Heart right ventricle (tissue), 16 donors: ENCODE measurements around the gene SOX21. TPM values are rescaled to one million over a fixed set of nuclear protein-coding genes. Genes with fewer than 3 reads are reported as not detected.

ENCODE experiments used
- ATAC-seq, 8 donors: fragments of 200-7000 bp; cut with Tn5 transposase; one replicate each; pipeline ENCODE4 v1.9.1; 2020; ENCODE audit warnings: mild to moderate bottlenecking in 8 of 8, moderate library complexity in 8 of 8, moderate number of reproducible peaks in 1 of 8
- DNase-seq, 2 donors: peaks; one replicate each; pipeline ENCODE4 v3.0.0-alpha.2; 2020
- H3K27ac ChIP-seq, 10 donors: fragments of 200-600 bp; sonication (generic) in 2 of 10; one replicate each; pipeline versions ENCODE4 v1.5.0 to v1.8.0; 2020 to 2022; ENCODE audit warnings: mild to moderate bottlenecking in 3 of 10
- H3K27me3 ChIP-seq, 7 donors: fragments of 200-600 bp; one replicate each; pipeline ENCODE4 v1.8.0; 2021 to 2022; ENCODE audit warnings: mild to moderate bottlenecking in 2 of 7
- H3K36me3 ChIP-seq, 9 donors: fragments of 200-600 bp; sonication (generic) in 1 of 9; one replicate each; pipeline versions ENCODE4 v1.5.0 to v1.8.0; 2020 to 2022; ENCODE audit warnings: mild to moderate bottlenecking in 2 of 9
- H3K4me1 ChIP-seq, 9 donors: fragments of 200-600 bp; sonication (generic) in 1 of 9; one replicate each; pipeline versions ENCODE4 v1.5.0 to v1.8.0; 2020 to 2022; ENCODE audit warnings: mild to moderate bottlenecking in 4 of 9
- H3K4me3 ChIP-seq, 10 donors: fragments of 200-600 bp; sonication (generic) in 2 of 10; one replicate each; pipeline versions ENCODE4 v1.5.0 to v1.8.0; 2020 to 2022; ENCODE audit warnings: mild to moderate bottlenecking in 7 of 10, moderate library complexity in 2 of 10
- H3K9me3 ChIP-seq, 11 donors: fragments of 200-600 bp in 10 of 11; sonication (generic) in 2 of 11; one replicate each; pipeline versions ENCODE4 v1.5.0 to v1.8.0; 2013 to 2022; ENCODE audit warnings: mild to moderate bottlenecking in 2 of 11, control low read depth in 1 of 11, moderate library complexity in 1 of 11
- whole genome bisulfite sequencing, 2 donors: extraction: QIAGEN DNeasy Blood & Tissue Kit; methylation state at CpG; one replicate each; pipeline ENCODE4 v1.1.7; 2013; ENCODE audit warnings: inconsistent platforms in 1 of 2; 5-methylcytosine and 5-hydroxymethylcytosine counted together
- intact Hi-C, 10 donors: fragments of 100-400 bp; cut with DNase I; formaldehyde crosslinking; loops; one replicate each; pipeline versions ENCODE4 v1.11.1 to v1.14.2; 2022
- polyA plus RNA-seq, 2 donors: library from polyadenylated mRNA; stranded (reverse); fragments of 200-250 nt; gene quantifications; one replicate each; pipeline ENCODE4 v1.2.3, GENCODE V29; 2013
- total RNA-seq, 10 donors: library from RNA; stranded (reverse); fragmentation: NEBNext Ultra II Directional in 3 of 10; extraction: Animal tissue kit (Norgen Biotek cat#: 25700) in 3 of 10; gene quantifications; one replicate each; pipeline versions ENCODE4 v1.2.1 to v1.2.4, GENCODE V29; 2021 to 2023
- TF ChIP-seq, protein P1 (sequence below), 9 donors: fragments of 200-600 bp; sonication (generic) in 2 of 9; IDR thresholded peaks; one replicate each; pipeline versions ENCODE4 v1.5.0 to v1.8.0; 2021 to 2022; ENCODE audit warnings: antibody characterized with exemption in 9 of 9, mild to moderate bottlenecking in 5 of 9, moderate library complexity in 1 of 9
- donor health status: Arrhythmogenic right ventricular cardiomyopathy.
- donor health status: ischemic (EF 13 %, LVEDD 7.1; RV severe dilation, severe dysfunction).
- donor health status: healthy with polysubstance abuse.
- donor health status: DM: no; HTN: yes; CAD: no.
- donor health status: DM: no; HTN: no; CAD: no.
- donor health status: ischemic (EF 25% LVEDD 6.9; RV normal size, moderate dysfunction).
- donor health status: ischemic (EF 25% LVEDD 5.7; RV mildly dilated, moderate dysfunction).
- donor health status: healthy.
- donor health status: DM: yes; HTN: yes; CAD: no.
- donor health status: Ischemic cardiomyopathy.
- donor health status: ischemic (EF 35%, LVEDD 5.7; RV mildly dilated, moderate dysfunction).
- donor health status: nonischemic (EF 11% LVEDD 7.7; RV severe dilation, severe dysfunction).
- donor health status: DM: yes; HTN: yes; CAD: no.
- donor health status: PGD.
- donor health status: ischemic (EF 29% LVEDD 5.4; RV normal size, mild dysfunction).
- donor health status: nonischemic (EF 23%, LVEDD 6.1; RV moderate dilation, normal function).

Gene SOX21
- total and polyA plus RNA-seq, 12 donors, result not detected

DNA sequence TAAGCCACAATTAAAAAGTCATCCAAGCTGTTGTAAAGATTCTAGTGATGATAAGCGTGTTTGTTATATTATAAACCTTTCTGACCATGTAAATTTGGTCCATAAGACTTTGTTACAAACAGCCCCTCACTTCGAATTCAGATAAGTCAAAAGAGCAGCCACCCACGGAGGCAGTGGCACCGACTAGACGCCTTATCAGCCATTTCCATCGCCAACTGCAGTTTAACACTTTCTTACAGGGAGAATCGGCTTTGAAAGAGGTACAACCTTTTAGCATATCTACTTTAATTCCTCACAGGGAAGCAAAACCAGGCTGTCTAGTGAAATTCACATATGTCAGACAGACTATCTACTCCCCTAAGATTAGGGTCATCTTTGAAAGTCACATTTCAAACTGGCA lies 47.5 kb downstream of the SOX21 start:
- 34 to 41% methylated on average over 7 of the region's 7 CpGs for WGBS, 2 donors
- Histone ChIP-seq H3K4me3 (no peak overlapping the region), H3K9me3 (no peaks in the 10 kb centered on the region), H3K36me3 (no peaks in the 10 kb centered on the region), H3K27me3 (peaks cover 0 to 62% (median 39%) of the 10 kb centered on the region in 7 donors), H3K27ac (no peak overlapping the region), H3K4me1 (no peaks in the 10 kb centered on the region)
- TF ChIP-seq, protein P1, sequence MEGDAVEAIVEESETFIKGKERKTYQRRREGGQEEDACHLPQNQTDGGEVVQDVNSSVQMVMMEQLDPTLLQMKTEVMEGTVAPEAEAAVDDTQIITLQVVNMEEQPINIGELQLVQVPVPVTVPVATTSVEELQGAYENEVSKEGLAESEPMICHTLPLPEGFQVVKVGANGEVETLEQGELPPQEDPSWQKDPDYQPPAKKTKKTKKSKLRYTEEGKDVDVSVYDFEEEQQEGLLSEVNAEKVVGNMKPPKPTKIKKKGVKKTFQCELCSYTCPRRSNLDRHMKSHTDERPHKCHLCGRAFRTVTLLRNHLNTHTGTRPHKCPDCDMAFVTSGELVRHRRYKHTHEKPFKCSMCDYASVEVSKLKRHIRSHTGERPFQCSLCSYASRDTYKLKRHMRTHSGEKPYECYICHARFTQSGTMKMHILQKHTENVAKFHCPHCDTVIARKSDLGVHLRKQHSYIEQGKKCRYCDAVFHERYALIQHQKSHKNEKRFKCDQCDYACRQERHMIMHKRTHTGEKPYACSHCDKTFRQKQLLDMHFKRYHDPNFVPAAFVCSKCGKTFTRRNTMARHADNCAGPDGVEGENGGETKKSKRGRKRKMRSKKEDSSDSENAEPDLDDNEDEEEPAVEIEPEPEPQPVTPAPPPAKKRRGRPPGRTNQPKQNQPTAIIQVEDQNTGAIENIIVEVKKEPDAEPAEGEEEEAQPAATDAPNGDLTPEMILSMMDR (IDR thresholded peaks at IDR 0.05), result no peak
- ATAC-seq (no peak), DNase-seq (no peak)
- intact Hi-C loops, result no loop called here

DNA sequence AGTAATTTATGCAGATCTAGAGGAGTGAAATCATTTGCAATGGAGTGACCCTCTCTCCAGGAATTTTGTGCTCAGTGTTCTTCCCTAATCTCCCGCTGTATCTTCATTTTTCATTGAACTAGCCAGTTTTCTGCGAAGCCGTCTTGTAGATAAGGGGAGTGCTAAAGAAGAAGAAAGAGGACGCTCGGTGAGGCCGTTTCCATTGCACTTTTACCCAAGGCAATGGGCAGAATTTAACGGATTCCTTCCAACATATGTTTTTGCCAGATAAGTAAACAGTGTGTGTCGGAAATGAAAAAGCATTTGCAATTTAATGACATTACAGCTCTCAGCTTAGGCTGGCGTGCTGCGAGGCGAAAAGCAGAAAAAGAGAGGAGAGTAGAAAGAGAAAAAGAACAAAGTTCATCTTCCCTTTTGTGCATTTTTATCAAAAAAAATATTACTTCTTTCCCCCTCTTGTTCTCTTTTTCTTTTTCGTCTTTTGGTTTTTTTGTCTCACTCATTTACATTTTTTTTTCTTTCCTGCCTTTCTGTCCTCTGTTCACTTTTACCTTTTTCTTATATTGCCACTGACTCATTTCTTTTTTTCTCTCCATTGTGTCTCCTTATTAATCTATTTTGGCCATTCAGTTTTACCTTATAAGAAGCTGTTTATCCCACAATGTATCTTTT lies 49.9 kb downstream of the SOX21 start:
- Histone ChIP-seq H3K36me3 (no peaks in the 10 kb centered on the region), H3K27me3 (peaks cover 0 to 60% (median 39%) of the 10 kb centered on the region in 7 donors), H3K4me1 (no peaks in the 10 kb centered on the region), H3K27ac (no peak overlapping the region), H3K4me3 (no peak overlapping the region), H3K9me3 (no peaks in the 10 kb centered on the region)
- DNase-seq (no peak), ATAC-seq (no peak)
- intact Hi-C loops, result no loop called here
- TF ChIP-seq, protein P1 (IDR thresholded peaks at IDR 0.05), result no peak
- WGBS, 2 donors, result 35 to 41% methylated on average over 12 of the region's 12 CpGs

DNA sequence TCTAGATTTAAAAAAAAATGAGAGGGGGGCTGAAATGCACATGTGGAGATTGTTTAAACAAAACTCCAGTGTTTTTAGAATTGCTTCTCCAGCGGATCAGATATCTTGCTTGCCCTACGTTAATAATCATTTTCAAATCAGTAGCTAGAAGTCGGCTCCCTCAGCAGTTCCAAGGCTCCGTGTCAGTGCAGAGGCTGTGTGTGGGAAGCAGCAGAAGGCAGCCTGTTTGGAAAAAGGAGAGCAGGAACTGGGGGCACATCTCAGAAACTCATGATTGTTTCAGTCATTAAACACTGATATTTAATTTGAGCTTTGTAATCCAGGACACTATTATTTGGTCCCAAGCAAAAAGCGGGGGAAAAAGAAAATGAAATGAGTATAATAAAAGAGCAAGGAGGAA lies 50.9 kb downstream of the SOX21 start:
- TF ChIP-seq, protein P1 (IDR thresholded peaks at IDR 0.05), result no peak
- peaks cover 0 to 53% (median 37%) of the 10 kb centered on the region in 7 donors for H3K27me3 ChIP-seq
- intact Hi-C loops, result no loop called here
- H3K27ac ChIP-seq, result no peak overlapping the region
- H3K36me3 ChIP-seq, result no peaks in the 10 kb centered on the region
- no peak overlapping the region for H3K4me3 ChIP-seq
- H3K9me3 ChIP-seq, result peaks cover 0 to 4% (median 0%) of the 10 kb centered on the region in 11 donors
- no peak for DNase-seq
- no peak for ATAC-seq
- H3K4me1 ChIP-seq, result no peaks in the 10 kb centered on the region
- WGBS, 2 donors, result 63 to 64% methylated on average over 5 of the region's 5 CpGs

DNA sequence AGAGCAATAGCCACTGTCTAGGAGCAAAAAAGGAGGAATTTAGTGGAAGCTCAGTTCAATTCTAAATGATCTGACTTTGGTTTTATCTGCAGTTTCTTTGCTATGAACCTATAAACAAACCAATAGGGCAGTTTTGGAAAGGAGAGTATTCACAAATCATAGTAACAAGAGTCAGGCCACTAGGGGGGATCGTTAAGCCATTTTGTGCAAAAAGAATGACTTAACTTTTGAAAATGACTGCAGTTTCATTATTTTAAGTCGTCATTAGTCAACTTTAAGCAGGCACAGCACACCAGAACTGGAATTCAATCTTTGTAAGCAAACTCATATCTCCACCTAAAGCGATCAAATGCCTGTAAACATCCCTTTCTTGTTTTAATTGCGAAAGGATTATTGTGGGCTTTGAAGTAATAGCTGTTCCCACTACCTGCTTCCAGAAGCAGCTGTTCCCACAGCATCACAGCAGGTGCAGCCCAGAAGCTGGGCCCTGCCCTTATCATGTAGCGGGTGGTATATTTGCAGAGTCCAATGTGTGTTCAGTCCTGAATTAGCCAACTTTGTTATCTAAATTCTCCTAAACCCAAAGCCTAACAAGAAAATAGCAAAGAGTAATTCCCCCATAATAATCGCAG lies 51.5 kb downstream of the SOX21 start:
- no peak for DNase-seq

More for the DNA sequence above, 51.5 kb downstream of the SOX21 start:
- Histone ChIP-seq H3K27ac (no peak overlapping the region), H3K27me3 (peaks cover 0 to 49% (median 31%) of the 10 kb centered on the region in 7 donors), H3K4me3 (no peak overlapping the region), H3K9me3 (peaks cover 0 to 10% (median 1%) of the 10 kb centered on the region in 11 donors), H3K4me1 (no peaks in the 10 kb centered on the region), H3K36me3 (no peaks in the 10 kb centered on the region)
- 54% methylated on average over 6 of the region's 6 CpGs for WGBS, 2 donors
- intact Hi-C loops, result no loop called here
- TF ChIP-seq, protein P1 (IDR thresholded peaks at IDR 0.05), result peak in 3 of 9 donors; percentile 11 to 20 (median 19)
- no peak for ATAC-seq

Other genes with a start within 250 kb of the SOX21 start
- gene DCT, start 232.9 kb downstream of the SOX21 start, total RNA-seq, result under 1 TPM in 9 of 10 donors, not detected in 1; 0.15 to 0.47 (median 0.27) TPM
- gene DCT, start 232.9 kb downstream of the SOX21 start, polyA plus RNA-seq, result under 1 TPM; 0.01 to 0.22 TPM
- 1 to 10 TPM; 3.3 to 5.8 (median 4.5) TPM for gene TGDS, start 116.4 kb downstream of the SOX21 start, total RNA-seq
- gene TGDS, start 116.4 kb downstream of the SOX21 start, polyA plus RNA-seq, result 1 to 10 TPM; 3.8 to 7.3 TPM
- 1 to 10 TPM; 2.1 to 5.2 (median 3.2) TPM for gene GPR180, start 110.7 kb downstream of the SOX21 start, total RNA-seq
- gene GPR180, start 110.7 kb downstream of the SOX21 start, polyA plus RNA-seq, result 1 to 10 TPM; 1.5 TPM